GM21717 (cell line): ENCODE measurements around the gene VSIG4.

Source experiments
- ATAC-seq: cut with Tn5 transposase; IDR thresholded peaks from one replicate; pipeline ENCODE4 v1.9.1; 2021; ENCODE audit warnings: mild to moderate bottlenecking, moderate library complexity; ENCODE audit not compliant: unreplicated experiment

The VSIG4 gene

DNA sequence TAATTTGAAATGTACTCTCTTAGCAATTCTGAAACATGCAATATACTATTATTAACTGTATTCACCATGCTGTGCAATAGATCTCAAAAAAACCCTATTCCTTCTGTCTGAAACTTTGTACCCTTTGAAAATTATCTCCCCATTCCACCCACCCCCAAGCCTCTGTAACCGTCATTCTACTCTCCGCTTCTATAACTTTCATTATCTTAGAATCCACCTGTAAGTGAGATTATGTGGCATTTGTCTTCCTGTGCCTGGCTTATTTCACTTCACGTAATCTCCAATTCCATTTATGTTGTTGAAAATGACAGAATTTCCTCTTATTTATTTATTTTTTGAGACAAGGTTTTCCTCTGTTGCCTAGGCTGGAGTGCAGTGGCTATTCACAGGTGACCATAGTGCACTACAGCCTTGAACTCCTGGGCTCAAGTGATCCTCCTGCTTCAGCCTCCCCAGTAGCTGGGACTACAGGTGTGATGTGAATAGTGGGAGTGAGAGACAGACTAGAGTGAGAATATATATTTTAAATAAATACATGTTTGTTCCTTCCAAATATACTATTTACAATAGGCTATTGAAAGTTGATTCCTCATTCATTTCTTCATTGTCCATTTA lies 30.5 kb downstream of the VSIG4 start:
- ATAC-seq: no peak

- ATAC-seq: no peak
Measured at GRCh38 chrX:66008328-66008970, 31.4 kb downstream of the VSIG4 start.

DNA sequence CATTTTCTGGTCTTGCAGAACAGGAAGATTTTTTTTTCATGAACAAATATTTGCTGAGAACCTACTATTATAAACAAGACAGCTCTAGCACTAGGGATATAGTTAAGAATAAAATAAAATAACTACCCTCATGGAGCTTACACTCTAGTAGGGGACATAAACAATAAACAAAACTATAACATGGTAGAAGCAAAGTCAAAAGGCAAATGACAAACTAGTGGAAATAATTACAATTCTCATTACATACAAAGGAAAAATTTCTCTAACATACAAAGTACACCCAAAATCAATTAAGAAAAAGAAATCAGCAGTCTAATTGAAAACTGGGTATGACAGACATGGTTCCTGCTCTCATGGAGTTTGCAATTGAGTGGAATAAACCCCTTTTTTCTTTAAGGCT lies 32.0 kb downstream of the VSIG4 start:
- ATAC-seq: no peak

DNA sequence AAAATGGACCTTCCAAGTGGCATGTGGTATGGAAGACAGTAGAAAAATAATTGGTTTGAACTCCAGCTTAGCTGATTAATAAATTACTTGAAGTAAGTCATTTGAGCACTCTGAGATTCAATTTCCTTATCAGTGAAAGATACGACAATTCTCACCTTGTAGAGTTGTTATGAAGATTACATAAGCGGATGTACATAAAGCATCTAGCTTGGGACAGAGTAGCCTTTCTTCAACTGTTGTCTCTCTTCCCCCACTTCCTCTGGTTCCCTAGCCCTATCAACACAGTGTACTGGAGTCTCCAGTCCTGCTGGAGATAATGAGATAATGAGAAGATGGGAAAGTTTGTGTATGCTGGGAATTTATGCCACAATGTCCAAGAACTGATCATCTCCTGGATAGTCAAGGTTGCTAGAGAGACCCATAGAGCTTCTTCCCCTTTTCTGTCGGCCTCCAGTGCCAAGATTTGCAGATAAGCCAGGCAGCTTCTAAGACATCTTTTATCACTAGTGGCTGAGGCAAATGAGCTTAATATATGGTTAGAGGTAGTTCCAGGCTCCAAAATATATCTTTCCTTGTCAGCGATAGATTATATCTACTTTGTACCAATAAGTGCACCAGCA lies 33.9 kb downstream of the VSIG4 start:
- ATAC-seq: no peak

DNA sequence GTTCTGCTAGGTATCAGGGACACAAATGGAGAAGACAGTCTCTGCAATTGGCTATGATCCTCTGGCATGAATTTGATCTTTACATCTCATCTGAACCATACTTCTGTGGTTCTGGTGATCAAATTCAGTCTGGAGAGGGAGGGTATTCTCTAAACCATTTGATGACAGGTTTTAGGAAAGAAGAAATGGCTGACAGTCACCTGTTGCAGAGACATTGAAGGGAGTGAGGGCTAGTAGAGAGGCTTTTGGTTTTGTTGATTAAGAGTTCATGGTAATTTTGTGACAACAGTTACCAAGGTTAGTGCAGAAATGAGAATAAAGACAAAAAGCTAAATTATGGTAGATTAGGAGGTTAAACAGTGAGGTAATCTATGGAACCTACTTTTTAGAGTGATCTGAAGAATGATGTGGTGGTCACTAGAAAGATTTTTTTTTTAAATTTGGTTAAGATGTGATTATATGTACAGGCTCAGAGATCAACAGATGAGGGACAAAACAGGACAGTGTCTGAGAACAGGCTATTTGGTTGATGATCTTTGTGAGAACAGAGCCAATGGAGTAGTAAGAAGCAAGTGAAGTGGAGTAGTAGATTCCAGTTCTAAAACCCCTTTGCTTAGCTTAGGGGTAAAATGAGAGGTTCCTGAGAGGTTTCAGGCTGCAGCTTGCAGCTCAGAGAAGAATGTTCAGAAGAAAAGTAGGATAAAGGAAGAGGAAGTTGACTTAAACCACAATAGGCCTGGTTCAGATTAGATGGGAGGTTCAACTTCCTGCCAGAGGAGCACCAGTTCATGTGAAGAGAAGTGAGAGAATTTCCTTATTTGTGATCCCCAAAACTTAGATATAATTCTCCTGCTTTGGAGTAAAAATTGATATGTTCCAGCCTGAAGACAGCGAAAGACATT lies 34.7 kb downstream of the VSIG4 start:
- no peak for ATAC-seq

DNA sequence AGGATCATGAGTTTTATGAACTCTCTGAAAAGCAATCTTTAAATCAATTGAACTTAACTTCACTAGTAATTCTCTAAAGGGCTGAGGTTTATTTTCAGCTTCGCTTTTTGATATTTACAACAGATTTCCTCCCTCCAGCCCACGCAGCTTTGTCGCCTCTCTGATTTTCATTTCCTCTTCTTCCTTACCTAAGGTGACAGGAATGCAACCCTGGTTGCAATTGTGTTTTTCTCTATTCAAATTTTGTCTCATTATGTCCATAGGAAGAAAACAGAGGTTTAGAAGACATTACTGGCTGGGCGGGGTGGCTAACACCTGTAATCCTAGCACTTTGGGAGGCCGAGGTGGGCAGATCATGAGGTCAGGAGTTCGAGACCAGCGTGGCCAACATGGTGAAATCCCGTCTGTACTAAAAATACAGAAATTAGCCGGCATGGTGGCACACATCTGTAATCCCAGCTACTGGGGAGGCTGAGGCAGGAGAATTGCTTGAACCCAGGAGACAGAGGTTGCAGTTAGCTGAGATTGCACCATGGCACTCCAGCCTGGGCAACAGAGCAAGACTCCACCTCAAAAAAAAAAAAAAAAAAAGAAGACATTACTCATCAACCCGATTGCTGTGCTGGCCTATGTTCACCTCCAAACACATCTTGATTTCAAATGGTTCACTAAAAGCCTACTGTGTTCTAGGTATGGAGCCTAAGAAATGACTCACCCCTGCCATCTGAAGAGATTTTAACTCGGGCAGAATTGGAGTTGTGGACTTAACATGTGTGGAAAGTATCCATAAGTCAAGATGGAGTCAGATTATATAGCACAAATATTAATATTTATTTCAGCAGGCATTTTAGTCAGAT lies 36.8 kb downstream of the VSIG4 start:
- peak; percentile 57 for ATAC-seq

DNA sequence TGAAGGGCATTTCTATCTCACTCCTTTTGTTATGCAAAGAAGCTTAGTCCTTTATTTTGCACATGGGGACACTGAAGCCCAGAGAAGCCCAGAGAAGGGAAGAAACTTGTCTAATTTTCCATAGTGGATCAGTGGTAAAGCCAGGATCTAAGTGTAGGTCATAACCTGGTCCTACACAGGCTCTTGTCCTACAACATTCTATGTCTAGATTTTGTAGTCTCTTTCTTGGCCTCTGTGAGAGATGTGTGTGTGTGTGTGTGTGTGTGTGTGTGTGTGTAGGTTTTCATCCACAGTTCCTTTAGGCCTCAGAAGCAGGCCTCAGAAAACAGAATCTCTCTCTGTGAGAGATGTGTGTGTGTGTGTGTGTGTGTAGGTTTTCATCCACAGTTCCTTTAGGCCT lies 38.3 kb downstream of the VSIG4 start:
- no peak for ATAC-seq

DNA sequence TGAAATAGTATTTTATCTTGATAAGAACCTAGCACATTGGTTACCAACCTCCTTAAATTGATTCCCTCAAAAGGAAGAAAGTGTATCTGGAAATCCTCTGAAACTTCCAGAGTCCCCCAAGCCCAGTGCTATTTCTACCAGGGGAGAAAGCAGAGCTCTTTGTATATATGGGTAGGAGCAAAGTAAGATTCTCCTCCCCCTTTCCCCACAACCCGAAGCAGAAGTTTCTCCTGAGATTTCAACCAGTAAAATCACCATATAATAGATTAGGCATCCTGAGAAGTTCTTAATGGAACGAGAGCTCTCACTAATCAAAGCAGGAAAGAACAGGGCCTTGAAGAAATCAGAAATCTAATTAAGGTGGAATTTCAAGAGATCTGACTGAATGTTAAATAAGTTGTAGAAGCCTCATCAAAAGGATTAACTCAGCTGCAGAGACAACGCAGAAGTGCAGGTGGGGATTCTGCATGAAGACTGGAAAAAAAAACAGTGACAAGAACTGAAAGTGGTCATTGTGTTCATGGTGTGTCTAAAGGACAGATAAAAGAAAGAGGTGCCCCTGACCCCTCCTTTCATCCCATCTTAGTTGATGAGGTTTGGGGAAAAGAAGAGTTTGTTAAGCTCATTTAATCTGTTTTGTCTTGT lies 39.1 kb downstream of the VSIG4 start:
- ATAC-seq: no peak

DNA sequence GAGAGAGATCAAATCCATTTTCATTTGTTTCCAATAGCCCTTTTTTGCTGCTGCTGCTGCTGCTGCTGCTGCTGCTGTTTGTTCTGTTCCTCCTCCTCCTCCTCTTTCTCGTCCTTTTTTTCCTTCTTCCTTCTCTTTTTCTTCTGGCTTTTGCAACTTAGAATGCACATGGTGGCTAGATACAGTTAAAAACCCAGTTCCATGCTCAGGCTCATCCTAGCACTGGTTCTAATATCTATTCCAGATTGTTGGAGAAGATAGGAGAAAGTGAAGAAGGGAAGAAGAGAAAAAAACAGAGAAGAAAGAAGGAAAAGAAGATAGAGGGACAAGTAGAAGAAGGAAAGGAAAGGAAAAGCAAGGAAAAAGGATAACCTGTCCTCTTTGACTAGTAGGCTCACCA lies 39.7 kb downstream of the VSIG4 start:
- no peak for ATAC-seq

- no peak for ATAC-seq
Measured at GRCh38 chrX:65999563-66000148, 40.2 kb downstream of the VSIG4 start.

GRCh38 chrX:65999029-65999562 lies 40.8 kb downstream of the VSIG4 start:
- ATAC-seq: no peak

GRCh38 chrX:65997978-65998717 lies 41.7 kb downstream of the VSIG4 start:
- ATAC-seq: no peak

DNA sequence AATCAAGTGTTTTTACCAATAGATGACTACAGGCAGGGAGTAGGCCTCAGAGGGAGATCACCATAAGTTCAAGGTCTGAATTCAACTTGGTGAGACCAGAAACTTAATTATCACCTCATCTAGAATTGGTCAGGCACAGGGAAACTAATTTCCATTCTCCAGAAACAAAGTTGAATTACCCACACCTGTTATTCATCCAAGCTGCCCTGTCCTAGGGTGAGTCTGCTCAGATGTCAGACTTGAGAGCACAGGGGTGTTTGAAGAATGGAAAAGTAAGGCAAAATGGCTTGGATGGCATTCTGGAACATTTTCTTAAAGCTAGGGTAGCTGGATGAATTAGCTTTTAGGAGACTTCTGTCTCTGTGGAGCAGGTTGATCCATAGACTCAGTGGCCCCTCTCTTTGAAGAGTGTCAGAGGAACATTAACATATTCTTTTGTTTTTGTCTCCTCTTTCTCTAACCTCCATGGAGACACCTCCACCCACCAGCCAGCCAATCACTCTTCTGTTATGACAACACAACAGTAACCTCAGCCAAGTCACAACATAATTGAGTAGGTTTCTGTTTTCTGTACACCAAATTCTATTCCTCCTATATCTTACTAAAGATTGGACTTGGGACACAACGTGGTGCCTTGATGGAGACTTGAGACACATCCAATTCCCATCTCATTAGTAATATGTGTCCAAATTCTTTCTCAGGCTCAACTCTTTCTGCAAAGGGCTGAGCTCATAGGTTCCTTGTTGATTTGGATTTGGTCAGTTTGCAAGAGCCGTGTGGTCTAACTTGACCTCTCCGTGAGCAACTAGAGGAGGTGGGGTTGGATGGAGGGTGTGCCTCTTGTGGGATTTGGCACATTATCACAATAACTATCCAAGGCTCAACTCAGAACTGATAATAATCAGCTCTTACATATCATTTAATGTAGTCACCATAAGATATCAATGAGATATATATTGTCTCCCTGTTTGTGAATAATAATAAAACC lies 45.1 kb downstream of the VSIG4 start:
- ATAC-seq: no peak

DNA sequence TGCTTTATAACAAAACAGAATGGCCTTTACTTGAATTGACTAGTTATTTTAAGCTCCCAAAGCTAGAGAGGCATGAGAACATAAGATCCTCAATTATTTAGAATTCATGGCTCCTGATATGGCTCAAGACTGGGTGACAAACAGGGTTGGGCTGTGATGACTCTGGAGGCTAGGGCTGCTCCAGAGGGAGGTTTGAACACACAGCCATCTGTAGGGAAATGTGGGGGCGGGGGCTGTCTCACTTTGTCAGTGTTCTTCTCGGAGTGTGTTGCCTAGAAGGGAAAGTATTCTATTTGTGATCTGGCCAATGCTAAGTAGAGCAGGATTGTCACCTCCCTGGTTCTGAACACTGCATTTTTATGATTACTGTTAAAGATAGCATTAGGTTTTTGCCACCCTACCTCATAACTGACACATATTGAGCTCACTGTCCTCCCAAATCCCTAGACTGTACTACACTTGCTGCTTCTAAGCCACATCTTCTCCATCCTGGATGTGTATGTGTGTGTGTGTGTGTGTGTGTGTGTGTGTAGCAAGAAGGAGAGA lies 45.9 kb downstream of the VSIG4 start:
- no peak for ATAC-seq

DNA sequence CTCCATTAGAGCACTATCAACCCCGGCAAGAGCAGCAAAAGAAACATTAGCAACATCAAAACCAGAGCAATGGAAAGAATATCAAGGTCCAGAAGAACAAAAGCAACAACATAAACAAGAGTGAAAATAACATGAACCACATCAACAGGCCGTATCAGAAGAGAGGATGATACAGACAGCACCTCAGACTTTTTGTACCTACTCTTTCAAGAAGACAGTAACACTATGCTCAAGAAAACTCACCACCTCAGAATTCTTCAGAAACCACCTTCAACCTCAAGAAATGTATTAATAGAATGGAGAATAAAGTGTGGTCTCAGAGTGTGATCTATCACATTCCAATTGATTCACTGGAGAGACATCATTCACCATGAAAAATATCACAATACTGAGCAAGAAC lies 46.5 kb downstream of the VSIG4 start:
- no peak for ATAC-seq

DNA sequence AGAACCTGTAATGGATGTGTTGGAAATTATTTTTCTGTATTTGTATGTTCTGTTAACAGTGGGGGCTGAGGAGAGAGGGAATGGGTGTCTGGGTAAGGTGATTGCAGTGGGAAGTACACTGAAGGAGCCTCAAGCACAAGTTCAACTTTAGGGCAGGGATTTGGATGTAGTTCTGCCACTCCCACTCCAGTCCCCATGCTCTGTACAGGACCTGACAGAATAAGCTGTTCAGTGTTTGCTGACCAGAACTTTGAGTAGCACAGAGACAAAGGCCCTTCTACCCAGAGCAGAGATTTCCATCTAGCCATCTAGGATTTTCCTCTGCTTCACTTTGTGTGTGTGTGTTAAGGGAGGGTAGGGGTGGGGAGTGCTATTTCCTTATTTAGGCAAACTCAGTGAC lies 49.2 kb downstream of the VSIG4 start:
- no peak for ATAC-seq

DNA sequence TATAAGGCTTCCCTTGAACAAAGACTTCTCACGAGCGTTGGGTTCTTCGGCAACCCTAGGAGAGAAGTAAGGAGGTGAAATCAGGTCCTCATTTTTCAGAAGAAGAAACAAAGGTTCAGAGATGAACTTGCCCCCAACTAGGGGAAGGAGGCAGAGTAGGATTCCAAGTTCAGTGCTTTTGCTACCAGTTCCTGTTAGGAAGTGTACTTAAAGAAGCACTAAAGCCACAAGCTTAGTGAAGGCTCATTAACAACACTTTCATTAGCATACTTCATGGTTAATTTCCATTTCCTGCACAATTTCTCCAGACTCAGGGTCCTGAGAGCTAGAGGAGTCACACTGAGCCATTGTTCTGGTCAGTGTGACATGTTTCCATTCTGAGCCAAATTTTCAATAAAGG lies 52.1 kb downstream of the VSIG4 start:
- no peak for ATAC-seq
